Esophagus muscularis mucosa (tissue), 4 donors: ENCODE results near the gene MASP1. TPM values are rescaled to one million over a fixed set of nuclear protein-coding genes. Genes with fewer than 3 reads are reported as not detected.

Experiments used
- DNase-seq: peaks from one replicate; pipeline ENCODE4 v3.0.0-alpha.2; 2017; ENCODE audit errors: extremely low spot score
- H3K27ac ChIP-seq, 4 donors: fragments of 200-600 bp; sonication (generic); replicated peaks in 1 of 4; 1 replicate in 3 of 4; 2 replicates in 1 of 4; pipeline ENCODE4 v1.5.1; 2016 to 2019; ENCODE audit warnings: mild to moderate bottlenecking in 1 of 4
- H3K27me3 ChIP-seq, 4 donors: fragments of 200-600 bp; sonication (generic); one replicate each; pipeline versions ENCODE4 v1.5.1 to v1.6.0; 2016 to 2019
- H3K36me3 ChIP-seq, 4 donors: fragments of 200-600 bp; sonication (generic); one replicate each; pipeline ENCODE4 v1.5.1; 2016 to 2019
- H3K4me1 ChIP-seq, 4 donors: fragments of 200-600 bp; sonication (generic); one replicate each; pipeline ENCODE4 v1.5.1; 2016 to 2019
- H3K4me3 ChIP-seq, 4 donors: fragments of 200-600 bp; sonication (generic); 1 replicate in 2 of 4; 2 replicates in 2 of 4; pipeline ENCODE4 v1.5.1; 2016 to 2019; ENCODE audit warnings: mild to moderate bottlenecking in 4 of 4, moderate library complexity in 1 of 4
- H3K9me3 ChIP-seq, 4 donors: fragments of 200-600 bp; sonication (generic); 1 replicate in 3 of 4; 2 replicates in 1 of 4; pipeline ENCODE4 v1.5.1; 2016 to 2019
- CTCF ChIP-seq, 3 experiments: fragments of 200-600 bp in 2 of 3; fragments of 450-650 bp in 1 of 3; sonication (generic) in 2 of 3; IDR thresholded peaks; one replicate each; pipeline ENCODE4 v1.5.1; 2017 to 2019; ENCODE audit warnings: antibody characterized with exemption in 3 of 3, mild to moderate bottlenecking in 2 of 3, moderate library complexity in 1 of 3
- EP300 ChIP-seq: sonication (generic); formaldehyde crosslinking; IDR thresholded peaks from one replicate; pipeline ENCODE4 v1.6.1; 2017; ENCODE audit warnings: antibody characterized with exemption
- POLR2A ChIP-seq: fragments of 450-650 bp; IDR thresholded peaks from one replicate; pipeline ENCODE4 v1.6.1; 2017; ENCODE audit warnings: antibody characterized with exemption, moderate library complexity, mild to moderate bottlenecking, low read depth
- POLR2AphosphoS5 ChIP-seq, 2 donors: sonication (generic); formaldehyde crosslinking; IDR thresholded peaks; one replicate each; pipeline ENCODE4 v1.6.1; 2017; ENCODE audit warnings: antibody characterized with exemption in 2 of 2
- WGBS: methylation state at CpG from one replicate; pipeline ENCODE4 v1.1.5; 2018; 5-methylcytosine and 5-hydroxymethylcytosine counted together
- intact Hi-C: fragments of 100-400 bp; cut with DNase I; formaldehyde crosslinking; loops from one replicate; pipeline ENCODE4 v1.15.1; 2023
- total RNA-seq, 4 donors: library from RNA; depleted of rRNA; stranded (reverse); fragments of >200 nt; gene quantifications; one replicate each; pipeline versions ENCODE4 v1.1.0 to v1.2.1, GENCODE V29; 2016

Gene MASP1
- 1 to 10 TPM in 2 of 4 donors, under 1 TPM in 2; 0.66 to 3.5 (median 2.1) TPM for total RNA-seq

- Histone ChIP-seq H3K4me1 (peaks cover 14 to 37% (median 32%) of the 10 kb centered on the region in 4 donors), H3K4me3 (peak within 1 kb of the TSS; percentile 14 to 40 (median 34)), H3K9me3 (no peaks in the 10 kb centered on the region), H3K27ac (peak within 1 kb of the TSS; percentile 10 to 35 (median 25)), H3K27me3 (no peaks in the 10 kb centered on the region), H3K36me3 (no peaks in the 10 kb centered on the region)
- intact Hi-C loops: no loop called here
- 38% methylated on average over 10 of the region's 10 CpGs for WGBS
- no peak for DNase-seq
- TF ChIP-seq EP300 (no peak), POLR2A (no peak), CTCF (IDR thresholded peaks at IDR 0.05) (no peak), POLR2AphosphoS5 (IDR thresholded peaks at IDR 0.05) (no peak)
Observed at GRCh38 chr3:187291512-187292132, at the start of gene MASP1. Gene MASP1 (minus strand): TSS chr3:187291737. CDS start chr3:187291632, 105 bp downstream.

- peaks cover 0 to 5% (median 0%) of the 10 kb centered on the region in 4 donors for H3K27me3 ChIP-seq
- TF ChIP-seq CTCF (IDR thresholded peaks at IDR 0.05) (no peak), POLR2AphosphoS5 (IDR thresholded peaks at IDR 0.05) (no peak), POLR2A (no peak), EP300 (no peak)
- no peaks in the 10 kb centered on the region for H3K4me1 ChIP-seq
- DNase-seq: no peak
- no peak overlapping the region for H3K4me3 ChIP-seq
- no peaks in the 10 kb centered on the region for H3K9me3 ChIP-seq
- no peaks in the 10 kb centered on the region for H3K36me3 ChIP-seq
- 86% methylated on average over 1 of the region's 1 CpG for WGBS
- H3K27ac ChIP-seq: no peak overlapping the region
- intact Hi-C loops: no loop called here
Observed at GRCh38 chr3:187340578-187340977, 49.0 kb upstream of the MASP1 start.

- WGBS: 58% methylated on average over 3 of the region's 3 CpGs
Observed at GRCh38 chr3:187336322-187336721, 44.8 kb upstream of the MASP1 start.

GRCh38 chr3:187334904-187335303, 43.4 kb upstream of the MASP1 start:
- TF ChIP-seq POLR2AphosphoS5 (IDR thresholded peaks at IDR 0.05) (no peak), CTCF (IDR thresholded peaks at IDR 0.05) (no peak), POLR2A (no peak), EP300 (no peak)

More at GRCh38 chr3:187336322-187336721, 44.8 kb upstream of the MASP1 start:
- Histone ChIP-seq H3K27ac (no peak overlapping the region), H3K36me3 (no peaks in the 10 kb centered on the region), H3K27me3 (peaks cover 0 to 5% (median 0%) of the 10 kb centered on the region in 4 donors), H3K4me3 (no peak overlapping the region), H3K4me1 (no peaks in the 10 kb centered on the region), H3K9me3 (no peaks in the 10 kb centered on the region)
- intact Hi-C loops: no loop called here
- no peak for TF ChIP-seq POLR2AphosphoS5 (IDR thresholded peaks at IDR 0.05)
- no peak for TF ChIP-seq CTCF (IDR thresholded peaks at IDR 0.05)
- no peak for DNase-seq

GRCh38 chr3:187328691-187329090, 37.2 kb upstream of the MASP1 start:
- intact Hi-C loops: no loop called here
- Histone ChIP-seq H3K9me3 (no peaks in the 10 kb centered on the region), H3K27ac (no peak overlapping the region), H3K36me3 (no peaks in the 10 kb centered on the region), H3K27me3 (peaks cover 0 to 5% (median 0%) of the 10 kb centered on the region in 4 donors), H3K4me1 (no peaks in the 10 kb centered on the region), H3K4me3 (no peak overlapping the region)
- TF ChIP-seq CTCF (IDR thresholded peaks at IDR 0.05) (no peak), POLR2A (no peak), POLR2AphosphoS5 (IDR thresholded peaks at IDR 0.05) (no peak), EP300 (no peak)
- no peak for DNase-seq
- WGBS: 98% methylated on average over 3 of the region's 3 CpGs

More at GRCh38 chr3:187334904-187335303, 43.4 kb upstream of the MASP1 start:
- WGBS: 94% methylated on average over 4 of the region's 4 CpGs
- DNase-seq: no peak
- intact Hi-C loops: no loop called here
- no peaks in the 10 kb centered on the region for H3K36me3 ChIP-seq
- no peaks in the 10 kb centered on the region for H3K4me1 ChIP-seq
- H3K27ac ChIP-seq: no peak overlapping the region
- no peak overlapping the region for H3K4me3 ChIP-seq
- no peaks in the 10 kb centered on the region for H3K9me3 ChIP-seq
- H3K27me3 ChIP-seq: peaks cover 0 to 5% (median 0%) of the 10 kb centered on the region in 4 donors
